H7 (cell line): Measurements from ENCODE around the gene STK17B. TPM values are rescaled to one million over a fixed set of nuclear protein-coding genes. Genes with fewer than 3 reads are reported as not detected.

Experiments used
- DNase-seq: peaks from one replicate; pipeline ENCODE4 v3.0.0; 2012
- H3K27me3 ChIP-seq: 2 replicates; pipeline ENCODE4 v1.6.0; 2011; ENCODE audit warnings: mild to moderate bottlenecking, low read length; ENCODE audit not compliant: control insufficient read depth, insufficient read depth
- H3K36me3 ChIP-seq: replicated peaks from 2 replicates; pipeline ENCODE4 v1.5.1; 2011; ENCODE audit warnings: low read length; ENCODE audit not compliant: control insufficient read depth, insufficient read depth
- H3K4me3 ChIP-seq: 2 replicates; pipeline ENCODE4 v1.5.1; 2011; ENCODE audit warnings: low read depth, mild to moderate bottlenecking, control low read depth, low read length, moderate library complexity; ENCODE audit not compliant: insufficient read depth
- total RNA-seq: library from RNA; depleted of rRNA; stranded (reverse); fragments of >200 nt; shearing (Covaris generic); gene quantifications from 2 replicates; pipeline ENCODE4 v1.2.3, GENCODE V29; 2014

STK17B gene
- total RNA-seq, 1 experiment from 2014 or later: 16.2 TPM

DNA sequence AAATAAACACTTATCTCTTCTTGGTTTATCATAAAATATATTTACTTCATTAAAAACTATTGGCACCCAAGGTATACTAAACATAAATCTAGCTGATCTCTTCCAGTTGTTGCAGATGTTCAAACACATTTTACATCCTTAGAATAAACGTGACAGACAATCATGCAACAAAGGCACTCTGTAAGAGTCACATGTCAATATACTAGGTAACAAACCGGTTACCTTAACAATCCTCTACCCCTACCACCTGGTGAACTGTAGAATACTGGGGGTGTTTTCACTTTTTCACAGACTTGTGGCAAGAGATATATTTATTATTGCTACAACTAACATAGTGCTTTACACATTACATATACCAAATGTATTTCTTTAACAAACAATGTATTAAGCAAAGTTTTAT lies 15.8 kb downstream of the STK17B start:
- no peak overlapping the region for H3K4me3 ChIP-seq
- H3K27me3 ChIP-seq: no peaks in the 10 kb centered on the region
- no peak for DNase-seq
- no peaks in the 10 kb centered on the region; the same call in none of the 2 replicates for H3K36me3 ChIP-seq

GRCh38 chr2:196153480-196153879 lies 17.9 kb downstream of the STK17B start:
- Histone ChIP-seq H3K27me3 (no peaks in the 10 kb centered on the region), H3K36me3 (no peaks in the 10 kb centered on the region; the same call in none of the 2 replicates), H3K4me3 (no peak overlapping the region)
- no peak for DNase-seq

- Histone ChIP-seq H3K4me3 (no peak overlapping the region), H3K36me3 (no peaks in the 10 kb centered on the region; the same call in none of the 2 replicates), H3K27me3 (no peaks in the 10 kb centered on the region)
- DNase-seq: no peak
Measured at GRCh38 chr2:196149948-196150347, 21.4 kb downstream of the STK17B start.

DNA sequence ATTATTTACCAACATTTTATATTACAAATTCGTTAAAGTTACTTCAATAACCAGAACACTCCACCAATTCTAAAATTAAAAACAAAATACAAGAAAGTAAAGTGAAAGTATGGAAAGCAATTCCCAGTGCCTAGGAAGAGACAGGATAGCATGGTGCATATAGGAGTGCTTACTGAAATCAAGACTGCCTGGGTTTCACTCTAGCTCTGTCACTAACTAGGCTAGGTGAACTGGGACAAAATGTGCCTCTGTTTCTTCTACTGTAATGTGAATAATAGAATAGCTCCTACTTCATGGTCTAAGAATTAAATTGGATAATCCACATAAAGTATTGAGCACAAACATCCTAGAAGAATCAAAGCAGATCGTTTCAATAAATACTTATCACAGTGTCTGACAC lies 22.6 kb downstream of the STK17B start:
- no peaks in the 10 kb centered on the region; the same call in none of the 2 replicates for H3K36me3 ChIP-seq

DNA sequence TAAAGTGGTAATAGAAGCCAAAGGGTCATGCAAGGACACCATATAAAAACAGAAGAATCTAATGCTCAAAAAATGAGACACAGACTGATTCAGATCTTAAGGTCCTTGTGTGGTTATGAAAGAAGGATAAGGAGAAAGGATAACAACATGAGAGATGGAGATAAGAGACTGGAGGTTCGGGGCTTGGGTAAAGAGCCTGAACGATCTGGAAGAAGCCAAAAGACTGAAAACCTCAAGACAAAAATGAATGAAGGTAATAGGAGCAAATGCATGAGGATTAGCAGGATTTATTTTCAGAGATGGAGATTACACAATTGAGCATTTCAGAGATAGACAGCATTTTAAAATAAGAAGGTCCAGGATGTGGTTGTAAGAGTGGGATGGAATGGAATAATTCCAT lies 26.1 kb downstream of the STK17B start:
- H3K4me3 ChIP-seq: no peak overlapping the region
- no peak for DNase-seq
- no peaks in the 10 kb centered on the region; the same call in none of the 2 replicates for H3K36me3 ChIP-seq
- no peaks in the 10 kb centered on the region for H3K27me3 ChIP-seq

More for the DNA sequence above, 22.6 kb downstream of the STK17B start:
- Histone ChIP-seq H3K4me3 (no peak overlapping the region), H3K27me3 (no peaks in the 10 kb centered on the region)
- DNase-seq: no peak

DNA sequence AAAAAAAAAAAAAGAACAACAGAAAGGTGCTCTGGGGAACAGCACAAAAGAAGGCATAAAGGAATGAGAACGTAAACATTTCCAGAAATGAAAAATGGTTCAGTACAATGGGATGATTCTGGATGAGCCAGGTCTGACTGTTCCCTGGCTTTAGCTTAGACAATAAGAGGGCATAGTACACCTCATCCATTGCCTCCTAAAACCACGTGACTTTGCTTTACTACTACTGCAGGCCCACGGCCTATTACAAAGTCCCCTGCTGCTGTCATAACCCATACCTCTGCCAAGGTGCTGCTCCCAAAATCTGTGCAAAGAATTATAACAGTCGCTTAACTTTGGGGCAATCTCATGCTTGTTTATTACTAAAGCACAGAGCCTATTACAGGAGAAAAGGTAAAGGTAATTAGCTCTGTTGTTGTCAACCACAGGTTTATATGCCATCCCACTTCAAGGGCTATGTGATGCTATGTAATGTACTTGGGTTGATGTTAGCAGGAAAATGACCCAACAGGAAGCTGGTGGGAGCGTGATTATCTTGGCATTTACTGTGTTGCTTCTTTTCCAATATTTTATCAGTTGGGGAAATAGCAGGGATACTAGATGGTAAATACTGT lies 26.8 kb downstream of the STK17B start:
- Histone ChIP-seq H3K36me3 (peaks cover 2% of the 10 kb centered on the region), H3K27me3 (no peaks in the 10 kb centered on the region), H3K4me3 (no peak overlapping the region)
- no peak for DNase-seq

DNA sequence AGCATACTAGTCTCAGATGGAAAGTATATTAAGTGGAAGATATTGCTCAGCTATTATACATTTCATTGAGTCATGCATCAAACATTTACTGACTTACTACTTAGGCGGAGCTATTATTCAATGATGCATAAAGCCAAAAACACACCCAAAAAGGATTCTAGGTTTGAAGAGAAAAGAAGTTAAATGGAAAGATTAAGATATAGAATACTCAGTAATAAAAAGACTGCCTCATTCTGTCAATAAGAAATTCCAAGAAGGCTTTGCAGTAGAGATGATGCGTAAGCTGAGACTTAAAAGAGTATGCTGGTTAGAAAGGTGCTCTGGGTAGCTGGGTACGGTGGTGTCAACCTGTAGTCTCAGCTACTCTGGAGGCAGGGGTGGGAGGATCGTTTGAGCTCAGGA lies 27.6 kb downstream of the STK17B start:
- DNase-seq: no peak
- no peak overlapping the region for H3K4me3 ChIP-seq
- peaks cover 2% of the 10 kb centered on the region for H3K36me3 ChIP-seq
- H3K27me3 ChIP-seq: no peaks in the 10 kb centered on the region

DNA sequence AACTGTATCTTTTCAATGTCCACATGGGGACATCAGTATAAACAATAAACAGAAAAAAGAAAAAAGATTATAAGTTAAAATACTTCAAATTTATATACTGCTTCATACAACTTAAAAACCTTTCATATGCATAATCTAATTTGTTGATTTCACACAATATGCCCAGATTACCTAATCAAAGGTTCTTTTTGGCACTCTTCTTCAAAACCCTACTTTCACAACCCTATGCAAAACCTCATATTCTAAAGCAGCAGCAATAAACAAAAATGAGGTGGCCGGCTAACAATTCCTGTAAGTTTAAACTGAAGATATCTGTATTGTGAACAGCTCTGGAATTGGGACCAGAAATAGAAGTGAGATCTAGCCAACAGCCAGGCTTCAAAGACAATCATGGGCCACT lies 28.6 kb downstream of the STK17B start:
- no peak for DNase-seq
- H3K27me3 ChIP-seq: no peaks in the 10 kb centered on the region
- H3K4me3 ChIP-seq: no peak overlapping the region
- peaks cover 2% of the 10 kb centered on the region for H3K36me3 ChIP-seq

GRCh38 chr2:196140213-196140612 lies 31.2 kb downstream of the STK17B start:
- no peak overlapping the region for H3K4me3 ChIP-seq
- H3K36me3 ChIP-seq: peaks cover 2% of the 10 kb centered on the region
- H3K27me3 ChIP-seq: no peaks in the 10 kb centered on the region
- no peak for DNase-seq

- H3K4me3 ChIP-seq: no peak overlapping the region
- no peaks in the 10 kb centered on the region for H3K27me3 ChIP-seq
- peaks cover 2% of the 10 kb centered on the region for H3K36me3 ChIP-seq
- no peak for DNase-seq
Measured at GRCh38 chr2:196137271-196137670, 34.1 kb downstream of the STK17B start.

DNA sequence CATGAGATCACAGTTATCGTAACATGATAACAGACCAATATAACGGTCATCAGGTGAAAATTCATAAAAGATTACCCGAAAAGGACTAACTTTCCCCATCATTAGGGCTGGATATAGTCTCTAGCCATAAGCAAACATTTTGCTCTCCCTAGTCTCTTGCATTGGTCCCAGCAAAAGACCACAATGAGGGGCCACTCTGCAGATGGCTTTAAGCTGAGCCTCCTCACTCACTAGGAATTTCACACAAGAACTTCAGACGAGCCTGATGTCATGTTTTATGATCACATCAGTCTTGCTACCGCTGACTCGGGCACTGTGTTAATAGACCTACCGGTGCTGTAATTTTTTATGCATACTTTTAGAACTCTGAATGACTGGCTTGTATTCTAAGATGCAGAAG lies 35.2 kb downstream of the STK17B start:
- H3K36me3 ChIP-seq: peaks cover 2% of the 10 kb centered on the region
- no peak overlapping the region for H3K4me3 ChIP-seq
- H3K27me3 ChIP-seq: no peaks in the 10 kb centered on the region

DNA sequence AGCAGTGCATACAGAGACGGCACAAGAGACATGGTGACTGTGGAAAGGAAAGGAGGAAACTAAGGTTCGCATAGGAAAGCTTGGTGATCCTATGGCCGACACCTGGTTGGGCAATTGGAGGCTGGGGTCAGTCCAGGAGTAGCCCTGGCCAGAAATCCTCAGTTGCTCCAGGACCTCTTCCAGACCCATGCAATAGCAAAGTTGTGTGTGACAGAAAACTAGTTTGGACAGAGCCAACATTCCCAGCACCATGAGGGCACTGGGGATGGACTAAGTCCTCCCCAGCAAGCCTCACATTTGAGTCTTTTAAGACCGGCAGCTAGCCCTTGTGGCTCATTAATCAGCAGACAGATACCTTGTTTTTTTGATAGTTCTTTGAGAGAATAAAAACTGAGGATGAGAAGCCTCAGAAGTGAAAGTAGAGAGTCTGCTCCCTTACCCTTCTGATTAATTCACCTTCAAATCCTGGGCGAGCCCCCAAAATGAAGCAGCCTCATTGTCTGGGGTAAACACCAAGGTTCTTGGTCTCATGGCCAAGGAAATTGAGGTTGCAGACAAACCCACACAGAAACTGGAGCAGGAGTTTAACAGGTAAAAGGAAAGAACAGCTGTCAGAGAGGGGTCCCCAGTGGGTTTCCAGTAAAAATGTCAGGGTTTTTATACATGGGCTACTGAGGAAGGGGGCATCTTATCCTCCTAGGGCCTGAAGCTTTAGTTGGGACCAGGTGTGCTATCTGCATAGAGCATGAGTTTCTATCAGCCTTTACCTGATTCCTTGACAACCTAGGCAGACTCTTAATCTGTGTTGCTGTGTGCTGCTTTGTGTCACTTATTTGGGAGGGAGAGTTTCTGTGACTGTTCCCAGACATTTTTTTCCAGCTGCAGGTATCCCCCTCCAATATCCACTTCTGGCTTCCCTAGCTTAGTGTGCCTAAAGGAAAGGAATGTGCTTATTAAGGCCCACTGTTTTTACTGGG lies 39.1 kb downstream of the STK17B start:
- Histone ChIP-seq H3K4me3 (no peak overlapping the region), H3K36me3 (peaks cover 1% of the 10 kb centered on the region), H3K27me3 (no peaks in the 10 kb centered on the region)
- no peak for DNase-seq

More for the DNA sequence above, 35.2 kb downstream of the STK17B start:
- no peak for DNase-seq

GRCh38 chr2:196131384-196131937 lies 39.9 kb downstream of the STK17B start:
- peak; percentile 19 for DNase-seq
- Histone ChIP-seq H3K36me3 (peaks cover 1% of the 10 kb centered on the region), H3K4me3 (no peak overlapping the region), H3K27me3 (no peaks in the 10 kb centered on the region)

GRCh38 chr2:196130039-196130825 lies 41.1 kb downstream of the STK17B start:
- no peaks in the 10 kb centered on the region for H3K27me3 ChIP-seq
- no peak for DNase-seq
- H3K4me3 ChIP-seq: no peak overlapping the region
- H3K36me3 ChIP-seq: peaks cover 1% of the 10 kb centered on the region
